Parathyroid adenoma (tissue), 2 donors: ENCODE results near the gene RERE.
"Not testable (repeated sequence)": the region's sequence is repeated elsewhere in the genome, so short reads cannot be mapped to it uniquely, and the experiment has no call there.

Experiments used
- H2AFZ ChIP-seq: fragments of 300-600 bp; sonication (generic); one replicate; pipeline ENCODE4 v1.7.0; 2017; ENCODE audit warnings: antibody characterized with exemption, mild to moderate bottlenecking
- H3K27ac ChIP-seq: fragments of 300-600 bp; sonication (generic); one replicate; pipeline ENCODE4 v1.7.0; 2017
- H3K27me3 ChIP-seq: fragments of 300-600 bp; sonication (generic); one replicate; pipeline ENCODE4 v1.7.0; 2017; ENCODE audit warnings: low read length; ENCODE audit not compliant: control insufficient read depth, insufficient read depth
- H3K36me3 ChIP-seq: fragments of 300-600 bp; sonication (generic); one replicate; pipeline ENCODE4 v1.7.0; 2017; ENCODE audit warnings: low read length; ENCODE audit not compliant: control insufficient read depth, insufficient read depth
- H3K4me1 ChIP-seq: fragments of 300-600 bp; sonication (generic); one replicate; pipeline ENCODE4 v1.7.0; 2017; ENCODE audit warnings: control low read depth
- H3K4me2 ChIP-seq: fragments of 300-600 bp; sonication (generic); one replicate; pipeline ENCODE4 v1.7.0; 2017; ENCODE audit warnings: low read length
- H3K4me3 ChIP-seq: fragments of 300-600 bp; sonication (generic); one replicate; pipeline ENCODE4 v1.7.0; 2017; ENCODE audit warnings: low read depth, low read length
- H3K79me2 ChIP-seq: fragments of 300-600 bp; sonication (generic); one replicate; pipeline ENCODE4 v1.7.0; 2017; ENCODE audit warnings: control low read depth
- H3K9ac ChIP-seq: fragments of 300-600 bp; sonication (generic); one replicate; pipeline ENCODE4 v1.7.0; 2017; ENCODE audit warnings: mild to moderate bottlenecking
- H3K9me3 ChIP-seq: fragments of 300-600 bp; sonication (generic); one replicate; pipeline ENCODE4 v1.7.0; 2017; ENCODE audit warnings: low read length; ENCODE audit not compliant: control insufficient read depth
- TF ChIP-seq, protein P1 (sequence below): fragments of 300-600 bp; sonication (generic); IDR thresholded peaks from one replicate; pipeline ENCODE4 v1.7.0; 2017; ENCODE audit warnings: antibody characterized with exemption, mild to moderate bottlenecking
- donor health status: primary hyperparathyroidism.

RERE gene

DNA sequence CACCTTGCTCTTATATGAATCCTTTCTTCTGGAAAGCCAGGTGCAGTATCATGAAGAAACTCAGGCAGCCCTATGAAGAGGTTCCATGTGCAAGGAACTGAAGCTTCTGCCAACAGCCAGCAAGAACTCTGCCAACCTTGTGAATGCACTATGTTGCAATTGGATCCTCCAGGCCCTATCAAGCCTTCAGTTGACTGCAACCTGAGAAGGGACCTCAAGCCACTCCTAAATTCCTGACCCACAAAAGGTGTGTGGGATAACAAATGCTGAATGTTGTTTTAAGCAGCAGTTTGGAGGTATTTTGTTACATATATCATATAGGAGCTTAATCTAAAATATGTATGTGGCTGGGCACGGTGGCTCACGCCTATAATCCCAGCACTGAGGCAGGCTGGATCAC lies 84.0 kb downstream of the RERE start:
- Histone ChIP-seq H3K4me2 (no peak overlapping the region), H3K9ac (no peak overlapping the region), H3K4me1 (no peaks in the 10 kb centered on the region), H3K9me3 (no peaks in the 10 kb centered on the region), H2AFZ (no peak overlapping the region), H3K27ac (no peak overlapping the region), H3K36me3 (no peaks in the 10 kb centered on the region), H3K79me2 (peaks cover 18% of the 10 kb centered on the region), H3K27me3 (no peaks in the 10 kb centered on the region), H3K4me3 (no peak overlapping the region)
- TF ChIP-seq, protein P1, sequence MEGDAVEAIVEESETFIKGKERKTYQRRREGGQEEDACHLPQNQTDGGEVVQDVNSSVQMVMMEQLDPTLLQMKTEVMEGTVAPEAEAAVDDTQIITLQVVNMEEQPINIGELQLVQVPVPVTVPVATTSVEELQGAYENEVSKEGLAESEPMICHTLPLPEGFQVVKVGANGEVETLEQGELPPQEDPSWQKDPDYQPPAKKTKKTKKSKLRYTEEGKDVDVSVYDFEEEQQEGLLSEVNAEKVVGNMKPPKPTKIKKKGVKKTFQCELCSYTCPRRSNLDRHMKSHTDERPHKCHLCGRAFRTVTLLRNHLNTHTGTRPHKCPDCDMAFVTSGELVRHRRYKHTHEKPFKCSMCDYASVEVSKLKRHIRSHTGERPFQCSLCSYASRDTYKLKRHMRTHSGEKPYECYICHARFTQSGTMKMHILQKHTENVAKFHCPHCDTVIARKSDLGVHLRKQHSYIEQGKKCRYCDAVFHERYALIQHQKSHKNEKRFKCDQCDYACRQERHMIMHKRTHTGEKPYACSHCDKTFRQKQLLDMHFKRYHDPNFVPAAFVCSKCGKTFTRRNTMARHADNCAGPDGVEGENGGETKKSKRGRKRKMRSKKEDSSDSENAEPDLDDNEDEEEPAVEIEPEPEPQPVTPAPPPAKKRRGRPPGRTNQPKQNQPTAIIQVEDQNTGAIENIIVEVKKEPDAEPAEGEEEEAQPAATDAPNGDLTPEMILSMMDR: no peak

DNA sequence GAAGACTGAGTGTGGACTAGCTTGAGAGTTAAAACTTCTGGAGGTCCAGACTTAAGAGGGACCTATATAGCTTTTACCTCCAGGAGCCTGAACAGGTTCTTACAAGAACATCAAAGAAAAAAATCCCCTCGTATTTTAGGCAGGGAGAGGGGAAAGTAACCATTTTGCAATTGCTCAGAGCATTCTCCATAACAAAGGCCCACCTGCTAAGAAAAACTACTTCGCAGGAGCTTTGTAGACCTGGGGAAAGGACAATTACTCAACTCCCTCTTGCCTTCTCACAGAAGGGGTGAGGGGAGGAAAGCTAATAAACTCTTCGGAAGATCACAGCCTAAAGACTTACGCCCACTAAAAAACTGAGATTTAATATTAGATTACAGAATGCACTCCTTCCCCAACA lies 86.3 kb downstream of the RERE start:
- Histone ChIP-seq H3K27me3 (no peaks in the 10 kb centered on the region), H3K4me2 (no peak overlapping the region), H3K27ac (no peak overlapping the region), H2AFZ (no peak overlapping the region), H3K4me1 (no peaks in the 10 kb centered on the region), H3K9ac (no peak overlapping the region), H3K9me3 (no peaks in the 10 kb centered on the region), H3K4me3 (no peak overlapping the region), H3K36me3 (no peaks in the 10 kb centered on the region), H3K79me2 (peaks cover 14% of the 10 kb centered on the region)
- TF ChIP-seq, protein P1: no peak

DNA sequence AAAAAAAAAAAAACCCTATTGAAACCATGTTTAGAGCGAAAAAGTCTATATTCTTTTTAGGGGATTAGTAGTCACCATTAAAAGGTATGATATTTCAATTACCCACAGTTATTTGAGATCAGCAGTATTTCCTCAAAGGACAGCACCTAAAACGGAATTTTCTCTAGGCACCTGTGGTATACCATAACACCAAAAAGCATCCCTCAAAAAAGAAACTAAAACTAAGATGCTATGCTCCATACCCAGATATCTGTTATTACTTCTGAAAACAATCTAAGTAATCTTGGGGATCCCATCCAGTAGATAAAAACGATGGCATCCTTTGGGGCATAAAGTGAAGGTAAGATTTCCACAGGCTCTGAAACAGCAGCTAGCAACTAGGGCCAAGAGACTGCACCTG lies 89.0 kb downstream of the RERE start:
- no peak overlapping the region for H3K27ac ChIP-seq
- no peak overlapping the region for H3K4me3 ChIP-seq
- no peaks in the 10 kb centered on the region for H3K36me3 ChIP-seq
- H2AFZ ChIP-seq: no peak overlapping the region
- peaks cover 17% of the 10 kb centered on the region for H3K79me2 ChIP-seq
- no peak overlapping the region for H3K9ac ChIP-seq
- H3K4me1 ChIP-seq: no peaks in the 10 kb centered on the region
- no peak overlapping the region for H3K4me2 ChIP-seq
- no peaks in the 10 kb centered on the region for H3K27me3 ChIP-seq
- TF ChIP-seq, protein P1: no peak
- no peaks in the 10 kb centered on the region for H3K9me3 ChIP-seq

DNA sequence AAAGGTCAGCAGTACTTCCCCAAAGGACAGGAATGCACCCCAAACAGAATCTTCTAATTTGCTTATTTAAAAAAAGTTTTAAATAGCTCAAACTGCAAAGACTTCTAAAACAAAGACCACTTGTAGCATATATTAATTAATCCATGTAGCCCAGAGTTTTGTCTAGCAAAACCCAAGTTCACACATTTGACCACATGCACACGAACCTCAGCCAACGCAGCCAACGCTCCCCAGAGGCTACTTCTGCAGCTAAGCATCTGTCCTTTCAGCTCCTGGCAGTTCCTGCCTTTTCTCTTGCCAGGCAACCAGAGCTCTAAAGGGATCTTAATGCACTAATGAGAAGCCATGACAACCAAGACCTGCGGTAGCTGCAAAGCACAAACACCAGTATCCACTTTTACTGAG lies 89.6 kb downstream of the RERE start:
- H3K27ac ChIP-seq: no peak overlapping the region
- TF ChIP-seq, protein P1: no peak
- no peak overlapping the region for H3K9ac ChIP-seq

DNA sequence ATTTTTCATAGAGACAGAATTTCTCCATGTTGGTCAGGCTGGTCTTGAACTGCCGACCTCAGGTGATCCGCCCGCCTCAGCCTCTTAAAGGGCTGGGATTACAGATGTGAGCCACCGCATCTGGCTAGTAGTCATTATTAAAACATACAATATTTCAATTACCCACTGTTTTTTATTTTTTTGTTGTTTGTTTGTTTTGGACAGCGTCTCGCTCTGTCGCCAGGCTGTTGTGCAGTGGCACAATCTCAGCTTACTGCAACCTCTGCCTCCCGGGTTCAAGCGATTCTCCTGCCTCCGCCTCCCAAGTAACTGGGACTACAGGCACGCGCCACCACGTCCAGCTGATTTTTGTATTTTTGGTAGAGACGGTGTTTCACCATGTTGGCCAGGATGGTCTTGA lies 90.1 kb downstream of the RERE start:
- not testable (repeated sequence) for H3K27ac ChIP-seq, H3K4me1 ChIP-seq, H2AFZ ChIP-seq, H3K9me3 ChIP-seq, H3K36me3 ChIP-seq, H3K9ac ChIP-seq, H3K4me3 ChIP-seq, H3K4me2 ChIP-seq, H3K27me3 ChIP-seq
- H3K79me2 ChIP-seq: peaks cover 17% of the 10 kb centered on the region

More for the DNA sequence above, 89.6 kb downstream of the RERE start:
- Histone ChIP-seq H3K27me3 (no peaks in the 10 kb centered on the region), H3K79me2 (peaks cover 17% of the 10 kb centered on the region), H3K9me3 (no peaks in the 10 kb centered on the region), H2AFZ (no peak overlapping the region), H3K36me3 (no peaks in the 10 kb centered on the region), H3K4me3 (no peak overlapping the region), H3K4me2 (no peak overlapping the region), H3K4me1 (no peaks in the 10 kb centered on the region)

DNA sequence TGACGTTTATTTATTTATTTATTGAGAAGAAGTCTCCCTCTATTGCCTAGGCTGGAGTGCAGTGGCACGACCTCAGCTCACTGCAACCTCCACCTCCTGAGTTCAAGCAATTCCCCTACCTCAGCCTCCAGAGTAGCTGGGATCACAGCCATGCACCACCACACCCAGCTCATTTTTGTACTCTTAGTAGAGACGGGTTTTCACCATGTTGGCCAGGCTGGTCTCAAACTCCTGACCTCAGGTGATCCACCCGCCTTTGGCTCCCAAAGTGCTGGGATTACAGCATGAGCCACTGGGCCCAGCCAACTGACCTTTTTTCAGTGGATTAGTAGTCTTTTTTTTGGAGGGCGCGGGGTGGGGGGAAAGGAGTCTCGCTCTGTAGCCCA lies 90.6 kb downstream of the RERE start:
- not testable (repeated sequence) for H3K4me2 ChIP-seq, H3K9ac ChIP-seq, H3K4me1 ChIP-seq, H3K9me3 ChIP-seq, H3K36me3 ChIP-seq, H3K27me3 ChIP-seq, H2AFZ ChIP-seq, H3K4me3 ChIP-seq, H3K27ac ChIP-seq
- H3K79me2 ChIP-seq: peaks cover 14% of the 10 kb centered on the region
